GM23338 (cell line): ENCODE data around the gene BUB1. TPM values are rescaled to one million over a fixed set of nuclear protein-coding genes. Genes with fewer than 3 reads are reported as not detected.

ENCODE experiments used
- ATAC-seq: fragments of 200-7000 bp; cut with Tn5 transposase; 3 replicates; pipeline ENCODE4 v1.9.1; 2020
- DNase-seq: peaks from one replicate; pipeline ENCODE4 v3.0.0-alpha.2; 2015; ENCODE audit warnings: low spot score
- H2AFZ ChIP-seq: fragments of 200-600 bp; sonication (generic); 2 replicates; pipeline ENCODE4 v1.8.0; 2016; ENCODE audit warnings: antibody characterized with exemption, mild to moderate bottlenecking, moderate library complexity
- H3F3A ChIP-seq: fragments of 200-600 bp; sonication (generic); replicated peaks from 2 replicates; pipeline ENCODE4 v1.8.0; 2017; ENCODE audit warnings: antibody characterized with exemption, mixed run types, low read depth
- H3K27ac ChIP-seq: fragments of 200-600 bp; sonication (generic); 2 replicates; pipeline ENCODE4 v1.6.1; 2016; ENCODE audit warnings: low read depth
- H3K27me3 ChIP-seq: fragments of 200-600 bp; sonication (generic); 2 replicates; pipeline ENCODE4 v1.8.0; 2016; ENCODE audit warnings: mild to moderate bottlenecking, mixed run types, moderate library complexity; ENCODE audit not compliant: insufficient read depth
- H3K36me3 ChIP-seq: fragments of 200-600 bp; sonication (generic); 2 replicates; pipeline ENCODE4 v1.8.0; 2016; ENCODE audit warnings: mild to moderate bottlenecking; ENCODE audit not compliant: insufficient read depth
- H3K4me1 ChIP-seq: fragments of 200-600 bp; sonication (generic); 2 replicates; pipeline ENCODE4 v1.8.0; 2016; ENCODE audit warnings: mild to moderate bottlenecking, moderate library complexity; ENCODE audit not compliant: insufficient read depth
- H3K4me2 ChIP-seq: fragments of 200-600 bp; sonication (generic); 2 replicates; pipeline ENCODE4 v1.7.1; 2017; ENCODE audit warnings: mixed run types
- H3K4me3 ChIP-seq: fragments of 200-600 bp; sonication (generic); 2 replicates; pipeline ENCODE4 v1.6.1; 2016; ENCODE audit warnings: mixed run types
- H3K79me2 ChIP-seq: fragments of 200-600 bp; sonication (generic); replicated peaks from 2 replicates; pipeline ENCODE4 v1.8.0; 2017; ENCODE audit warnings: mild to moderate bottlenecking; ENCODE audit not compliant: insufficient read depth
- H3K9me2 ChIP-seq: fragments of 200-600 bp; sonication (generic); 2 replicates; pipeline ENCODE4 v1.8.0; 2017; ENCODE audit not compliant: insufficient read depth
- H4K20me1 ChIP-seq: fragments of 200-600 bp; sonication (generic); replicated peaks from 2 replicates; pipeline ENCODE4 v1.8.0; 2017; ENCODE audit warnings: mild to moderate bottlenecking; ENCODE audit not compliant: insufficient read depth
- H3K27ac Mint-ChIP-seq: 2 replicates; pipeline ENCODE4 v1.8.0; 2020; ENCODE audit warnings: inconsistent platforms, mild to moderate bottlenecking, moderate library complexity, mixed read lengths
- H3K27me3 Mint-ChIP-seq: 3 replicates; pipeline ENCODE4 v1.8.0; 2022; ENCODE audit warnings: low read depth, mild to moderate bottlenecking, moderate library complexity, mixed read lengths, inconsistent platforms; ENCODE audit not compliant: insufficient read depth, poor library complexity
- H3K36me3 Mint-ChIP-seq: 3 replicates; pipeline ENCODE4 v1.8.0; 2021; ENCODE audit warnings: low read depth, mild to moderate bottlenecking, inconsistent platforms, moderate library complexity, mixed read lengths
- H3K4me1 Mint-ChIP-seq: 3 replicates; pipeline ENCODE4 v1.8.0; 2020; ENCODE audit warnings: mild to moderate bottlenecking, inconsistent platforms, mixed read lengths
- H3K4me3 Mint-ChIP-seq: 3 replicates; pipeline ENCODE4 v1.8.0; 2021; ENCODE audit warnings: moderate library complexity, mild to moderate bottlenecking, inconsistent platforms, mixed read lengths
- H3K9me3 Mint-ChIP-seq: 3 replicates; pipeline ENCODE4 v1.8.0; 2020; ENCODE audit warnings: moderate library complexity, mild to moderate bottlenecking, inconsistent platforms, mixed read lengths
- CREB1 ChIP-seq: fragments of 250-450 bp; sonication (Bioruptor Pico); IDR thresholded peaks from 2 replicates; pipeline ENCODE4 v1.5.0; 2020; ENCODE audit warnings: low read depth, mild to moderate bottlenecking, moderate library complexity
- STAT1 ChIP-seq: IDR thresholded peaks from one replicate; pipeline ENCODE4 v1.6.1; 2016; ENCODE audit warnings: antibody characterized with exemption; ENCODE audit not compliant: unreplicated experiment
- polyA plus RNA-seq: library from polyadenylated mRNA; unstranded; fragments of >200 nt; fragmentation: Nextera tagmentation; extraction: Ambion mirVana; gene quantifications from 2 replicates; pipeline ENCODE4 v1.2.1, GENCODE V29; 2016
- total RNA-seq: library from RNA; depleted of rRNA; stranded (reverse); fragments of >200 nt; shearing (Covaris generic); gene quantifications from 2 replicates; pipeline ENCODE4 v1.2.3, GENCODE V29; 2014
- TF ChIP-seq, protein P1 (sequence below): fragments of 250-450 bp; sonication (Bioruptor Pico); IDR thresholded peaks from 2 replicates; pipeline ENCODE4 v1.5.0; 2020; ENCODE audit warnings: mild to moderate bottlenecking, moderate library complexity
- TF ChIP-seq, protein P2 (sequence below), 2 experiments: fragments of 200-600 bp in 1 of 2; sonication (generic) in 1 of 2; conservative IDR thresholded peaks; 2 replicates each; pipeline versions ENCODE4 v1.5.1 to v1.6.1; 2016 to 2017; ENCODE audit warnings: antibody characterized with exemption in 2 of 2, low read depth in 2 of 2, mild to moderate bottlenecking in 2 of 2, moderate library complexity in 1 of 2
- TF ChIP-seq, protein P3 (sequence below): IDR thresholded peaks from 2 replicates; pipeline ENCODE4 v1.6.1; 2016; ENCODE audit warnings: antibody characterized with exemption

The BUB1 gene
- total and polyA plus RNA-seq, 2 experiments from 2014 or later = 59.4 to 184 TPM

DNA sequence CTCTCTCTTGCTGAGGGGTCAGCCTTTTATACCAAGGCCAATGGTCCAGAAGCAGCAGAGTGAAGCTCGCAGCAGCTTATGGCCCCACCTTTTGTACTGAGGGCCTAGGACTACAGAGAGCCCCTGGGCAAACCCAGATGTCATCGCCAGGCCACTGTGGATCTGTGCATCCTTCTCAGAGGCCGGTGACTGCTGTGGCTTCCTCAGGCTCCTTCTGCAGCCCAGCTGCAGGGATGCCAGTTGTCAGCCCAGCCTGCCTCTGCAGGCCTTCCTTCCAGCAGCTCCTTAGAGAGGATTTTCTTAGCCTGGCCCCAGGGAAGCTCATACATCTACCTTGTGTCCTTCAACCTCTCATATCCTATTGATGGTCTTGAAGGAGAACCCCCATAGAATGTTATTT is 48.0 kb upstream of the BUB1 start (continued):
- TF ChIP-seq, protein P1, sequence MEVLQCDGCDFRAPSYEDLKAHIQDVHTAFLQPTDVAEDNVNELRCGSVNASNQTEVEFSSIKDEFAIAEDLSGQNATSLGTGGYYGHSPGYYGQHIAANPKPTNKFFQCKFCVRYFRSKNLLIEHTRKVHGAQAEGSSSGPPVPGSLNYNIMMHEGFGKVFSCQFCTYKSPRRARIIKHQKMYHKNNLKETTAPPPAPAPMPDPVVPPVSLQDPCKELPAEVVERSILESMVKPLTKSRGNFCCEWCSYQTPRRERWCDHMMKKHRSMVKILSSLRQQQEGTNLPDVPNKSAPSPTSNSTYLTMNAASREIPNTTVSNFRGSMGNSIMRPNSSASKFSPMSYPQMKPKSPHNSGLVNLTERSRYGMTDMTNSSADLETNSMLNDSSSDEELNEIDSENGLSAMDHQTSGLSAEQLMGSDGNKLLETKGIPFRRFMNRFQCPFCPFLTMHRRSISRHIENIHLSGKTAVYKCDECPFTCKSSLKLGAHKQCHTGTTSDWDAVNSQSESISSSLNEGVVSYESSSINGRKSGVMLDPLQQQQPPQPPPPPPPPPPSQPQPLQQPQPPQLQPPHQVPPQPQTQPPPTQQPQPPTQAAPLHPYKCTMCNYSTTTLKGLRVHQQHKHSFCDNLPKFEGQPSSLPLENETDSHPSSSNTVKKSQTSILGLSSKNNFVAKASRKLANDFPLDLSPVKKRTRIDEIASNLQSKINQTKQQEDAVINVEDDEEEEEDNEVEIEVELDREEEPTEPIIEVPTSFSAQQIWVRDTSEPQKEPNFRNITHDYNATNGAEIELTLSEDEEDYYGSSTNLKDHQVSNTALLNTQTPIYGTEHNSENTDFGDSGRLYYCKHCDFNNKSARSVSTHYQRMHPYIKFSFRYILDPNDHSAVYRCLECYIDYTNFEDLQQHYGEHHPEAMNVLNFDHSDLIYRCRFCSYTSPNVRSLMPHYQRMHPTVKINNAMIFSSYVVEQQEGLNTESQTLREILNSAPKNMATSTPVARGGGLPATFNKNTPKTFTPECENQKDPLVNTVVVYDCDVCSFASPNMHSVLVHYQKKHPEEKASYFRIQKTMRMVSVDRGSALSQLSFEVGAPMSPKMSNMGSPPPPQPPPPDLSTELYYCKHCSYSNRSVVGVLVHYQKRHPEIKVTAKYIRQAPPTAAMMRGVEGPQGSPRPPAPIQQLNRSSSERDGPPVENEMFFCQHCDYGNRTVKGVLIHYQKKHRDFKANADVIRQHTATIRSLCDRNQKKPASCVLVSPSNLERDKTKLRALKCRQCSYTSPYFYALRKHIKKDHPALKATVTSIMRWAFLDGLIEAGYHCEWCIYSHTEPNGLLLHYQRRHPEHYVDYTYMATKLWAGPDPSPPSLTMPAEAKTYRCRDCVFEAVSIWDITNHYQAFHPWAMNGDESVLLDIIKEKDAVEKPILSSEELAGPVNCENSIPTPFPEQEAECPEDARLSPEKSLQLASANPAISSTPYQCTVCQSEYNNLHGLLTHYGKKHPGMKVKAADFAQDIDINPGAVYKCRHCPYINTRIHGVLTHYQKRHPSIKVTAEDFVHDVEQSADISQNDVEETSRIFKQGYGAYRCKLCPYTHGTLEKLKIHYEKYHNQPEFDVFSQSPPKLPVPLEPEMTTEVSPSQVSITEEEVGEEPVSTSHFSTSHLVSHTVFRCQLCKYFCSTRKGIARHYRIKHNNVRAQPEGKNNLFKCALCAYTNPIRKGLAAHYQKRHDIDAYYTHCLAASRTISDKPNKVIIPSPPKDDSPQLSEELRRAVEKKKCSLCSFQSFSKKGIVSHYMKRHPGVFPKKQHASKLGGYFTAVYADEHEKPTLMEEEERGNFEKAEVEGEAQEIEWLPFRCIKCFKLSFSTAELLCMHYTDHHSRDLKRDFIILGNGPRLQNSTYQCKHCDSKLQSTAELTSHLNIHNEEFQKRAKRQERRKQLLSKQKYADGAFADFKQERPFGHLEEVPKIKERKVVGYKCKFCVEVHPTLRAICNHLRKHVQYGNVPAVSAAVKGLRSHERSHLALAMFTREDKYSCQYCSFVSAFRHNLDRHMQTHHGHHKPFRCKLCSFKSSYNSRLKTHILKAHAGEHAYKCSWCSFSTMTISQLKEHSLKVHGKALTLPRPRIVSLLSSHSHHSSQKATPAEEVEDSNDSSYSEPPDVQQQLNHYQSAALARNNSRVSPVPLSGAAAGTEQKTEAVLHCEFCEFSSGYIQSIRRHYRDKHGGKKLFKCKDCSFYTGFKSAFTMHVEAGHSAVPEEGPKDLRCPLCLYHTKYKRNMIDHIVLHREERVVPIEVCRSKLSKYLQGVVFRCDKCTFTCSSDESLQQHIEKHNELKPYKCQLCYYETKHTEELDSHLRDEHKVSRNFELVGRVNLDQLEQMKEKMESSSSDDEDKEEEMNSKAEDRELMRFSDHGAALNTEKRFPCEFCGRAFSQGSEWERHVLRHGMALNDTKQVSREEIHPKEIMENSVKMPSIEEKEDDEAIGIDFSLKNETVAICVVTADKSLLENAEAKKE = no peak
- TF ChIP-seq, protein P2, sequence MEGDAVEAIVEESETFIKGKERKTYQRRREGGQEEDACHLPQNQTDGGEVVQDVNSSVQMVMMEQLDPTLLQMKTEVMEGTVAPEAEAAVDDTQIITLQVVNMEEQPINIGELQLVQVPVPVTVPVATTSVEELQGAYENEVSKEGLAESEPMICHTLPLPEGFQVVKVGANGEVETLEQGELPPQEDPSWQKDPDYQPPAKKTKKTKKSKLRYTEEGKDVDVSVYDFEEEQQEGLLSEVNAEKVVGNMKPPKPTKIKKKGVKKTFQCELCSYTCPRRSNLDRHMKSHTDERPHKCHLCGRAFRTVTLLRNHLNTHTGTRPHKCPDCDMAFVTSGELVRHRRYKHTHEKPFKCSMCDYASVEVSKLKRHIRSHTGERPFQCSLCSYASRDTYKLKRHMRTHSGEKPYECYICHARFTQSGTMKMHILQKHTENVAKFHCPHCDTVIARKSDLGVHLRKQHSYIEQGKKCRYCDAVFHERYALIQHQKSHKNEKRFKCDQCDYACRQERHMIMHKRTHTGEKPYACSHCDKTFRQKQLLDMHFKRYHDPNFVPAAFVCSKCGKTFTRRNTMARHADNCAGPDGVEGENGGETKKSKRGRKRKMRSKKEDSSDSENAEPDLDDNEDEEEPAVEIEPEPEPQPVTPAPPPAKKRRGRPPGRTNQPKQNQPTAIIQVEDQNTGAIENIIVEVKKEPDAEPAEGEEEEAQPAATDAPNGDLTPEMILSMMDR (conservative IDR thresholded peaks at IDR 0.05; ENCODE audit: low read depth in 2 of 2) = no peak

DNA sequence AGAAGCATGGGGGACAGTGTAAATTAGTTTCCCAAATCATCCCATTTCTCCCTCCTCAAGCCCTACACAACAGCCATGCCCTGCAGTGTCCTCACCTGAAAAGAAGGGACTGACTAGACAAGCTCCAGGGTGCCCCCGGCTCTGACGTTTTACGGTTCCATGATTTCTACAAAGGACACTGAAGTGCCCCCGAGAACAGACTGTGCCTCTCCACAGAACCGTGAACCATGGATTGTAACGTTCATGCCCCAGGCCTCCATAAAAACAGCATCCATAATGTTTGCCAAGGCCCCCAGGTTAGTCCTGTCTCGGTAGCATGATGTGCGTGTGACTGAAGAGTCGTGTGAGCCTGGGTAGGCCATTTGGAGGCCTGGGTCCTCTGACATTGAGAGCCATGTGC is 47.5 kb upstream of the BUB1 start:
- no peak overlapping the region for H3K27ac Mint-ChIP-seq
- no peak for TF ChIP-seq STAT1
- TF ChIP-seq CREB1 (CRISPR knock-in tag) = no peak
- TF ChIP-seq, protein P3, sequence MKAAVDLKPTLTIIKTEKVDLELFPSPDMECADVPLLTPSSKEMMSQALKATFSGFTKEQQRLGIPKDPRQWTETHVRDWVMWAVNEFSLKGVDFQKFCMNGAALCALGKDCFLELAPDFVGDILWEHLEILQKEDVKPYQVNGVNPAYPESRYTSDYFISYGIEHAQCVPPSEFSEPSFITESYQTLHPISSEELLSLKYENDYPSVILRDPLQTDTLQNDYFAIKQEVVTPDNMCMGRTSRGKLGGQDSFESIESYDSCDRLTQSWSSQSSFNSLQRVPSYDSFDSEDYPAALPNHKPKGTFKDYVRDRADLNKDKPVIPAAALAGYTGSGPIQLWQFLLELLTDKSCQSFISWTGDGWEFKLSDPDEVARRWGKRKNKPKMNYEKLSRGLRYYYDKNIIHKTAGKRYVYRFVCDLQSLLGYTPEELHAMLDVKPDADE = no peak
- no peaks in the 10 kb centered on the region for H3K36me3 Mint-ChIP-seq
- H2AFZ ChIP-seq = no peak overlapping the region
- DNase-seq = no peak
- no peaks in the 10 kb centered on the region; the same call in 1 of the 2 replicates for H3K36me3 ChIP-seq
- H3K4me2 ChIP-seq = no peak overlapping the region
- H3K9me3 Mint-ChIP-seq = peaks cover under 1% of the 10 kb centered on the region; the same call in 1 of the 3 replicates
- no peaks in the 10 kb centered on the region for H3F3A ChIP-seq
- H3K27me3 ChIP-seq = no peaks in the 10 kb centered on the region
- H3K27ac ChIP-seq = no peak overlapping the region
- ATAC-seq = no peak
- peaks cover 8% of the 10 kb centered on the region; the same call in 1 of the 2 replicates for H3K9me2 ChIP-seq
- peaks cover 8% of the 10 kb centered on the region for H3K27me3 Mint-ChIP-seq
- H3K4me3 ChIP-seq = no peak overlapping the region
- no peak overlapping the region for H3K4me3 Mint-ChIP-seq
- peaks cover 21% of the 10 kb centered on the region for H3K4me1 Mint-ChIP-seq
- no peaks in the 10 kb centered on the region for H4K20me1 ChIP-seq
- H3K4me1 ChIP-seq = peaks cover 14% of the 10 kb centered on the region
- H3K79me2 ChIP-seq = no peaks in the 10 kb centered on the region
